CD8-positive, alpha-beta memory T cell (primary cell): ENCODE measurements around the gene ODR4. TPM values are rescaled to one million over a fixed set of nuclear protein-coding genes. Genes with fewer than 3 reads are reported as not detected.
A peak's percentile ranks its signal among the peaks of the same experiment; 100 is the strongest.

Source experiments
- CTCF ChIA-PET: fragments of 350-600 bp; sonication (Branson Sonifier 250); formaldehyde crosslinking; loops from one replicate; lab custom pipeline; 2021; ENCODE audit warnings: antibody characterized with exemption; lab: Charles Lee
- POLR2A ChIA-PET: fragments of 350-600 bp; sonication (Branson Sonifier 250); formaldehyde crosslinking; loops from one replicate; lab custom pipeline; 2021; ENCODE audit warnings: antibody characterized with exemption; lab: Charles Lee
- DNase-seq, 5 donors: peaks; one replicate each; pipeline versions ENCODE4 v3.0.0 to v3.0.0-alpha.2; 2020 to 2022; ENCODE audit warnings: mixed read lengths in 1 of 5
- H3K27ac ChIP-seq: one replicate; pipeline ENCODE4 v1.7.0; 2013; ENCODE audit warnings: low read depth, mild to moderate bottlenecking, low read length, moderate library complexity
- H3K27me3 ChIP-seq: 2 replicates; pipeline ENCODE4 v1.7.0; 2013; ENCODE audit warnings: low read length, mild to moderate bottlenecking; ENCODE audit not compliant: insufficient read depth, poor library complexity, severe bottlenecking
- H3K36me3 ChIP-seq: 2 replicates; pipeline ENCODE4 v1.7.0; 2013; ENCODE audit warnings: mild to moderate bottlenecking, low read length, moderate library complexity; ENCODE audit not compliant: insufficient read depth
- H3K4me1 ChIP-seq: 2 replicates; pipeline ENCODE4 v1.7.0; 2013; ENCODE audit warnings: mild to moderate bottlenecking, low read length, moderate library complexity; ENCODE audit not compliant: insufficient read depth
- H3K4me3 ChIP-seq: 2 replicates; pipeline ENCODE4 v1.7.0; 2013; ENCODE audit warnings: mild to moderate bottlenecking, low read length
- H3K9me3 ChIP-seq: 2 replicates; pipeline ENCODE4 v1.7.0; 2013; ENCODE audit warnings: mild to moderate bottlenecking, low read length
- H3K27ac Mint-ChIP-seq, 8 donors: one replicate each; pipeline ENCODE4 v1.8.0; 2020 to 2021; ENCODE audit warnings: mixed read lengths in 8 of 8, mild to moderate bottlenecking in 6 of 8, inconsistent platforms in 3 of 8, moderate library complexity in 3 of 8
- H3K27me3 Mint-ChIP-seq, 2 donors: one replicate each; pipeline ENCODE4 v1.8.0; 2020 to 2021; ENCODE audit warnings: mixed read lengths in 2 of 2, mild to moderate bottlenecking in 1 of 2, moderate library complexity in 1 of 2
- H3K36me3 Mint-ChIP-seq, 3 donors: one replicate each; pipeline ENCODE4 v1.8.0; 2020 to 2021; ENCODE audit warnings: mixed read lengths in 3 of 3, inconsistent platforms in 1 of 3, mild to moderate bottlenecking in 1 of 3
- H3K4me1 Mint-ChIP-seq, 3 donors: one replicate each; pipeline ENCODE4 v1.8.0; 2020 to 2021; ENCODE audit warnings: mixed read lengths in 3 of 3, inconsistent platforms in 1 of 3, mild to moderate bottlenecking in 1 of 3
- H3K4me3 Mint-ChIP-seq, 7 donors: one replicate each; pipeline ENCODE4 v1.8.0; 2020 to 2021; ENCODE audit warnings: mixed read lengths in 7 of 7, mild to moderate bottlenecking in 6 of 7, moderate library complexity in 4 of 7, inconsistent platforms in 2 of 7
- H3K9me3 Mint-ChIP-seq, 5 donors: one replicate each; pipeline ENCODE4 v1.8.0; 2020 to 2022; ENCODE audit warnings: mixed read lengths in 5 of 5, mild to moderate bottlenecking in 3 of 5, moderate library complexity in 2 of 5, inconsistent platforms in 1 of 5
- polyA plus RNA-seq: library from polyadenylated mRNA; unstranded; fragments of 300-500 nt; fragmentation: Illumina TruSeq; gene quantifications from one replicate; pipeline ENCODE4 v1.2.3, GENCODE V29; 2021
- total RNA-seq, 2 experiments: library from RNA; stranded (reverse); gene quantifications; one replicate each; pipeline ENCODE4 v1.2.3, GENCODE V29; 2021

Gene ODR4
- total and polyA plus RNA-seq, 3 experiments from 2014 or later: 9.9 to 16.3 (median 16.0) TPM

DNA sequence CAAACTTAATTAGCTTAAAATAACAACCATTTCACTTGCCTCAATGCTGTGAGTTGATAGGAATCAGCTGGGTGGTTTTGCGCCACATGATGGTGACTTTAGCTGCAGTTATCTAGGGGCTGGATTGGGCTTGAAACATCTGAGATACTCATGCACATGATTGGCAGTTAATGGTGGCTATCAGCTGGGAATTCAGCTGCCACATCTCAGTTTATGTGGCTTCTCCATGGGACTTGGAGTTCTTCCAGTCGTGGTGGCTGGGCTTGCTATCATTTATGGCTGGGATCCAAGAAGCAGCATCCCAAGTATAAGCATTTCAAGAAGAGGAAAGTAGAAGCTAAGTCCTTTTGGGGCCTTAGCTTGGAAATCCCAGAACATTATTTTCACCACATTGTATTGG is 48.9 kb downstream of the ODR4 start:
- POLR2A ChIA-PET: no interaction called here
- CTCF ChIA-PET: no interaction called here
- H3K9me3 ChIP-seq: no peaks in the 10 kb centered on the region
- Mint-ChIP-seq H3K36me3 (peaks cover 0 to 14% (median 7%) of the 10 kb centered on the region in 3 donors), H3K27ac (no peak overlapping the region), H3K27me3 (no peaks in the 10 kb centered on the region), H3K9me3 (peaks cover 0 to 2% (median 0%) of the 10 kb centered on the region in 5 donors), H3K4me3 (no peak overlapping the region), H3K4me1 (peaks cover 0 to 11% (median 4%) of the 10 kb centered on the region in 3 donors)
- H3K4me1 ChIP-seq: no peaks in the 10 kb centered on the region
- H3K27ac ChIP-seq: no peak overlapping the region
- no peaks in the 10 kb centered on the region for H3K27me3 ChIP-seq
- DNase-seq: no peak
- no peak overlapping the region for H3K4me3 ChIP-seq
- H3K36me3 ChIP-seq: no peaks in the 10 kb centered on the region

DNA sequence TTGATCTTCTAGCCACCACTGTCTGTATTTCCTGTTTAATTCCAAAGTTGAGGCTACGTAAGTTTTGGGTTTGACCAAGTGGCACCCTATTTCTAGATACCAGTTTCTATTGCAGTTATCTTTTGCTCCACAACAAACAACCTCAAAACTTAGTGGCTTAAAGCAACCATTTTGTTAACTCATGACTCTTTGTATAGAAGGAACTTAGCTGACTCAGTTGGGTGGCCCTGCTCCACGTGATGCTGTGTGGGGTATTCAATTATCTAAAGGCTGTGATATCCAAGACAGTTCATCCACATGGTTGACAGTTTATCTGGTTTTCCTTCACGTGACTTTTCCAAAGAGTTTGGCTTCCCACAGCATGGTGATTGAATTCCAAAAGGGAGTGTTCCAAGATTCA is 50.5 kb downstream of the ODR4 start:
- CTCF ChIA-PET: no interaction called here
- POLR2A ChIA-PET: no interaction called here
- H3K4me1 ChIP-seq: no peaks in the 10 kb centered on the region
- Mint-ChIP-seq H3K27ac (no peak overlapping the region), H3K4me1 (no peaks in the 10 kb centered on the region), H3K36me3 (peaks cover 0 to 8% (median 0%) of the 10 kb centered on the region in 3 donors), H3K27me3 (no peaks in the 10 kb centered on the region), H3K9me3 (peaks cover 0 to 2% (median 0%) of the 10 kb centered on the region in 5 donors), H3K4me3 (no peak overlapping the region)
- H3K9me3 ChIP-seq: no peaks in the 10 kb centered on the region
- H3K4me3 ChIP-seq: no peak overlapping the region
- no peak overlapping the region for H3K27ac ChIP-seq
- H3K27me3 ChIP-seq: no peaks in the 10 kb centered on the region
- H3K36me3 ChIP-seq: no peaks in the 10 kb centered on the region
- DNase-seq: no peak

DNA sequence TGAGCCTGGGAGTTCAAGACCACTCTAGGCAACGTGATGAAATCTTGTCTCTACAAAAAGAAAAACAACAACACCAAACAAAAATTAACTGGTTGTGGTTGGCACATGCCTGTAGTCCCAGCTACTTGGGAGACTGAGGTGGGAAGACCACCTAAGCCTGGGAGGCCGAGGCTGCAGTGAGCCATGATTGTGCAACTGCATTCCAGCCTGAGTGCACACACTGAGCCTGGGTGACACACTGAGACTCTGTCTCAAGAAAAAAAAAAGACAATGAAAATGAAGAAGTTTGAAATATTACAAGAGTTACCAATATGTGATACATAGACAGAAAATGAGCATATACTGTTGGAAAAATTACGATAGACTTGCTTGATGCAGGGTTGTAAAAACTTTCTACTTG is 53.4 kb downstream of the ODR4 start:
- no peak overlapping the region for H3K27ac ChIP-seq
- peaks cover 0 to 5% (median 0%) of the 10 kb centered on the region in 3 donors for H3K36me3 Mint-ChIP-seq
- no peak overlapping the region for H3K27ac Mint-ChIP-seq
- H3K36me3 ChIP-seq: no peaks in the 10 kb centered on the region
- no peak for DNase-seq
- H3K9me3 ChIP-seq: no peaks in the 10 kb centered on the region
- ChIA-PET CTCF (no interaction called here), POLR2A (no interaction called here)
- no peaks in the 10 kb centered on the region for H3K27me3 Mint-ChIP-seq
- H3K4me3 Mint-ChIP-seq: no peak overlapping the region
- no peaks in the 10 kb centered on the region for H3K4me1 Mint-ChIP-seq
- H3K27me3 ChIP-seq: no peaks in the 10 kb centered on the region
- H3K4me3 ChIP-seq: no peak overlapping the region
- no peaks in the 10 kb centered on the region for H3K4me1 ChIP-seq
- peaks cover 0 to 2% (median 0%) of the 10 kb centered on the region in 5 donors for H3K9me3 Mint-ChIP-seq

DNA sequence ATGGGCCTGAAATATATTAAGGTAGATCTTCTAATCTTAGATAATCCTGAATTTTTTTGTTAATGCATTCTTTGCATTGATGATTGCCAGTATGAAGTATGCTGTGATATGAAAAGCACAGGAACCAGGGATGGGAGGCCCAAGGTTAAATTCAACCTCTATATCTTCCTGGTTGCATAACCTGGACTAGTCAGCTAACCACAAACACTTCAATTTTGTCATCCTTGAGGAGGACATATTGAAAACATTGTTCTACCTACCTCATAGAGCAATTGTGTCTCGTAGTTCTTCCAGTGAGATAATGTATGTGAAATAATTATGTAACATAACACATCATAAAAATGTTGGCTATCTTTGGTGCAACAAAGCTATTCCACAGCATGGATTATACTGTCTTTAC is 59.7 kb downstream of the ODR4 start:
- Histone ChIP-seq H3K36me3 (no peaks in the 10 kb centered on the region), H3K9me3 (no peaks in the 10 kb centered on the region), H3K27ac (no peak overlapping the region), H3K27me3 (no peaks in the 10 kb centered on the region), H3K4me1 (no peaks in the 10 kb centered on the region), H3K4me3 (no peak overlapping the region)
- H3K4me1 Mint-ChIP-seq: no peaks in the 10 kb centered on the region
- POLR2A ChIA-PET: no interaction called here
- H3K27ac Mint-ChIP-seq: no peak overlapping the region
- H3K9me3 Mint-ChIP-seq: no peaks in the 10 kb centered on the region
- no peak overlapping the region for H3K4me3 Mint-ChIP-seq
- no peaks in the 10 kb centered on the region for H3K27me3 Mint-ChIP-seq
- DNase-seq: no peak
- H3K36me3 Mint-ChIP-seq: peaks cover 1 to 16% (median 4%) of the 10 kb centered on the region in 3 donors
- CTCF ChIA-PET: no interaction called here

- CTCF ChIA-PET: no interaction called here
- Mint-ChIP-seq H3K9me3 (no peaks in the 10 kb centered on the region), H3K27me3 (no peaks in the 10 kb centered on the region), H3K4me3 (no peak overlapping the region), H3K4me1 (peaks cover 0 to 6% (median 0%) of the 10 kb centered on the region in 3 donors), H3K27ac (no peak overlapping the region), H3K36me3 (peaks cover 1 to 16% (median 4%) of the 10 kb centered on the region in 3 donors)
- no peak for DNase-seq
- POLR2A ChIA-PET: no interaction called here
- Histone ChIP-seq H3K4me1 (no peaks in the 10 kb centered on the region), H3K27me3 (no peaks in the 10 kb centered on the region), H3K27ac (no peak overlapping the region), H3K4me3 (no peak overlapping the region), H3K36me3 (no peaks in the 10 kb centered on the region), H3K9me3 (no peaks in the 10 kb centered on the region)
These were observed 62.9 kb downstream of the ODR4 start for GRCh38 chr1:186438567-186438966.

- Mint-ChIP-seq H3K9me3 (no peaks in the 10 kb centered on the region), H3K4me3 (no peak overlapping the region)
These were observed 64.9 kb downstream of the ODR4 start for GRCh38 chr1:186440584-186440983.

DNA sequence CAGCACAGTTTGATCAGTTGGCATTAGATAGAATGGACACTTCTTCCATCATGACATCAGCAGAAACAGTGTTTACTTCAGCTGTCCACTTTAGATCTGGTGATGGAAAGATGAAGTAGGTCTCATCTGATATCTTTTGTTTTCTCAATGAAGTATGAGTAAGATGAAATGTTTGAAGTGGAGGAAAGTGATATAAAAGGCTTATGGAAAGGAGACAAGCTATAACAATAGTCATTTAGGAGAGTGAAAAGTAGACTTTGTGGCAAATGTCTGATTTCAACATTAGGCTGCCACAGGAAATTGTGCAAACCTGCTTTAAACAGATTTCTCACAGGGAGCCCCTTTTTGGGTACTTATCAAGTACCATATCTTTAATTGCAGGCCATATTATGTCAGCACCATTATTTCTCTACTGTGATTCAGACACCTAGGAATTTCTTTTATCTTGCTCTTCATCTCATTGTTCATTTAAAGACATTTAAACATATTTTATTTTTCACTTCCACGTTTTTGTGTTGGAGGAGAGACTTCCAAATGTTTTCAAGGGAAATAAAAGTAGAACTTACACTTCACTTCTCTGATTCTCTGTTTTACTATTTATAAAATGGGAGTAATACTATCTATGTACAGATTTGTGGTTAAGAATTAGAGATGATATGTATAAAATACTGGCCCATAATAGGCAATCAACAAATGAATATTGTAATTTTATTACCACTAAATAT is 67.2 kb downstream of the ODR4 start:
- Histone ChIP-seq H3K27me3 (no peaks in the 10 kb centered on the region), H3K4me1 (no peaks in the 10 kb centered on the region), H3K4me3 (no peak overlapping the region), H3K27ac (no peak overlapping the region), H3K9me3 (no peaks in the 10 kb centered on the region), H3K36me3 (no peaks in the 10 kb centered on the region)
- Mint-ChIP-seq H3K4me3 (no peak overlapping the region), H3K27me3 (no peaks in the 10 kb centered on the region), H3K36me3 (peaks cover 0 to 9% (median 4%) of the 10 kb centered on the region in 3 donors), H3K4me1 (peaks cover 0 to 6% (median 0%) of the 10 kb centered on the region in 3 donors), H3K27ac (peak overlapping the region in 1 of 8 donors; percentile 9), H3K9me3 (no peaks in the 10 kb centered on the region)
- CTCF ChIA-PET: no interaction called here
- no peak for DNase-seq
- POLR2A ChIA-PET: no interaction called here

More at GRCh38 chr1:186440584-186440983, 64.9 kb downstream of the ODR4 start:
- no peak for DNase-seq
- Histone ChIP-seq H3K9me3 (no peaks in the 10 kb centered on the region), H3K4me1 (no peaks in the 10 kb centered on the region), H3K27me3 (no peaks in the 10 kb centered on the region), H3K27ac (no peak overlapping the region), H3K36me3 (no peaks in the 10 kb centered on the region), H3K4me3 (no peak overlapping the region)
- Mint-ChIP-seq H3K27ac (peak overlapping the region in 1 of 8 donors; percentile 36), H3K36me3 (peaks cover 1 to 16% (median 4%) of the 10 kb centered on the region in 3 donors), H3K27me3 (no peaks in the 10 kb centered on the region), H3K4me1 (peaks cover 0 to 6% (median 0%) of the 10 kb centered on the region in 3 donors)
- ChIA-PET POLR2A (no interaction called here), CTCF (no interaction called here)

GRCh38 chr1:186443638-186444037 is 68.0 kb downstream of the ODR4 start:
- POLR2A ChIA-PET: no interaction called here
- Mint-ChIP-seq H3K27ac (peak overlapping the region in 3 of 8 donors; percentile 25 to 82 (median 41)), H3K27me3 (no peaks in the 10 kb centered on the region), H3K36me3 (peaks cover 0 to under 1% (median 0%) of the 10 kb centered on the region in 3 donors), H3K9me3 (no peaks in the 10 kb centered on the region), H3K4me3 (no peak overlapping the region), H3K4me1 (peaks cover 0 to 6% (median 0%) of the 10 kb centered on the region in 3 donors)
- H3K4me3 ChIP-seq: no peak overlapping the region
- CTCF ChIA-PET: no interaction called here
- H3K36me3 ChIP-seq: no peaks in the 10 kb centered on the region
- no peaks in the 10 kb centered on the region for H3K27me3 ChIP-seq
- H3K9me3 ChIP-seq: no peaks in the 10 kb centered on the region
- no peaks in the 10 kb centered on the region for H3K4me1 ChIP-seq
- no peak for DNase-seq
- H3K27ac ChIP-seq: no peak overlapping the region
